ENCODE results near the gene PSMA3.

The PSMA3 gene

GRCh38 chr14:58272588-58273372 is 28.1 kb downstream of the PSMA3 start:
- DNase-seq = no peak

- no peak for DNase-seq
Observed at GRCh38 chr14:58274881-58275280, 30.2 kb downstream of the PSMA3 start.

- DNase-seq = no peak
Observed at GRCh38 chr14:58275527-58276190, 31.0 kb downstream of the PSMA3 start.

GRCh38 chr14:58276208-58276607 is 31.6 kb downstream of the PSMA3 start:
- no peak for DNase-seq

- DNase-seq = no peak
Observed at GRCh38 chr14:58278177-58278576, 33.5 kb downstream of the PSMA3 start.

GRCh38 chr14:58280954-58281787 is 36.5 kb downstream of the PSMA3 start:
- DNase-seq = no peak

- no peak for DNase-seq
Observed at GRCh38 chr14:58281969-58282368, 37.3 kb downstream of the PSMA3 start.

GRCh38 chr14:58282925-58283593 is 38.4 kb downstream of the PSMA3 start:
- no peak for DNase-seq

GRCh38 chr14:58283730-58284129 is 39.1 kb downstream of the PSMA3 start:
- no peak for DNase-seq

- DNase-seq = no peak
Observed at GRCh38 chr14:58285132-58285531, 40.5 kb downstream of the PSMA3 start.

GRCh38 chr14:58287607-58288042 is 43.0 kb downstream of the PSMA3 start:
- no peak for DNase-seq

- no peak for DNase-seq
Observed at GRCh38 chr14:58288106-58288792, 43.6 kb downstream of the PSMA3 start.

GRCh38 chr14:58291646-58292045 is 47.0 kb downstream of the PSMA3 start:
- no peak for DNase-seq

GRCh38 chr14:58292187-58292586 is 47.5 kb downstream of the PSMA3 start:
- no peak for DNase-seq

GRCh38 chr14:58294201-58294600 is 49.6 kb downstream of the PSMA3 start:
- no peak for DNase-seq

GRCh38 chr14:58296726-58297125 is 52.1 kb downstream of the PSMA3 start:
- no peak for DNase-seq

GRCh38 chr14:58297412-58297761 is 52.7 kb downstream of the PSMA3 start:
- DNase-seq = no peak

GRCh38 chr14:58297762-58298476 is 53.3 kb downstream of the PSMA3 start:
- DNase-seq = peak; percentile 99

- no peak for DNase-seq
Observed at GRCh38 chr14:58298477-58299400, 54.1 kb downstream of the PSMA3 start, which contains the start of gene ARID4A. ARID4A (plus strand) TSS chr14:58298555; CDS start chr14:58299855, 1,300 bp downstream.

All from NCI-H510A treated with DMSO at 0.1 percent for 48 hours (cell line).